Hematopoietic multipotent progenitor cell treated with erythropoietin and hydrocortisone succinate and interleukin-3 and kit ligand, for 17 days (in vitro differentiated cells): ENCODE measurements around the gene TBCK.

ENCODE experiments used
- DNase-seq: peaks from one replicate; pipeline ENCODE4 v3.0.0-alpha.2; 2015; ENCODE audit warnings: low spot score

The TBCK gene

DNA sequence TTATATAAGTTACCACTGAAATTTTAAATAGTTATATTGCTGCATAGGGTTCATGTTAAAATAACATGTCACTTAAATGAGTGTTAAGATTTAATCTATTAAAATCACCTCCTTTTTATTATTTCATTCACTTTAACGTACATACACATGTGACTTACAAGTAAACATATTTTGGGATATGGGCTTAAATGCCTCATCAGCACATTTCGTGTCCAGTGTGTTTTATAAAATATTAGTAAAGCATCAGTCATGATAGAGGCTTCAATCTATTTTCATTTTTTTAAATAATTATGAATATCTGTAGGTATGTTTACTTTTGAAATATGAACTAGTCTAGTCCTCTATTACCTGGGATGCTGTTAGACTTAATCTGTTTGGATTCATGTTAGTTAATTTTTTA lies 277.1 kb downstream of the TBCK start:
- no peak for DNase-seq

DNA sequence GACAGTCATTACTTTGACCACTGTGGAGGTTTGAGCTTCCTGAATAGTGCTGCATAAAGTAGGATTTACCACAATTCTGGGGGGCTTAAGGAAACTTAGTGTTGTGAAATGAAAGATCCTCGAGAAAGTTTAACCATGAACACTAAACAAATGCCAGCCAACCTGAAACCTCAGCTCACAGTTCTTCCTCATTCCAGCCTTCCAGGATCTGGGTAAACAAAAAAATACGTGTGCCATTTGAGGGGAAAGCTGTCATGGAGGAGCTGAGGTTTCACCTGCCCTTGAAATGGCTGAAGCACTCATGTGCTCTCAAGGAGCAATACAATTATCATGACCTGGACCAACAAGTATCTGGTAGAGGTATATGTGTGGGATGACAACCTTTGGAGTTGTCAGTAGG lies 278.0 kb downstream of the TBCK start:
- no peak for DNase-seq

DNA sequence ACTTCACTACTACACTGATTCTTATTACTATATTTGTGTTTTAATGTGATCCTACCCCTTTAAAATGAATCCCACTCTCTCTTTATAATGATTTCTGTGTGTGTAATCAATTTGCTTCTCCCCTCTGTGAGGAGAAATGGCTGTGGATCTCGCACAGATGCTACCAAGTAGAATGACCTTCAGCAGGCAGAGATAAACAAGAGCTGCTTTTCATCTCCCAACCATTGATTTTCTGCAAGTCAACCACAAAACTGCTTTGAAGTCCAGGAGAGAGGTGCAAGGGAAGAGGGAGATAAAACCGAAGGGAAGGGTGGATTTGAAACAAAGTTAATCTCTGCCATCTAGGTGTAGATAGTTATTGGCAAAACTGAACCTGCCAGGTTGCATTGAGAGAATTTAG lies 279.2 kb downstream of the TBCK start:
- no peak for DNase-seq

DNA sequence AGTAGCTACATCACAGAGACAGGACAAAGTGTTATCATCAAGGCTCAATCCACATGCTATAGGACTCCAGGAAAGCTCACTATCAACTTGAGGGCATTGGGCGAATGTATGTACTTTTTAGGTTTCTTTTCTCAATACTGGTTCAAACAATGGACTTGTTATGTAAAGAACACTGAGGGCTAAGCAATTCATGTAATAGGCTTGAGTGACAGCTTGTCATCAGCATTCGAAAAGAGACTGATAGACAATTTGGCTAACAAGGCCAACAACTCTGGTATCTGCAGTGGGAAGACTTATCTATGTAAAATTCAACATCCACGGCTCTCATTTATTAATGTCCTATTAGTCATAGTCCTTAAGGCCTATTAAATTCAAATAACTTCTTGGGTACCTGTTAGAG lies 279.7 kb downstream of the TBCK start:
- no peak for DNase-seq

DNA sequence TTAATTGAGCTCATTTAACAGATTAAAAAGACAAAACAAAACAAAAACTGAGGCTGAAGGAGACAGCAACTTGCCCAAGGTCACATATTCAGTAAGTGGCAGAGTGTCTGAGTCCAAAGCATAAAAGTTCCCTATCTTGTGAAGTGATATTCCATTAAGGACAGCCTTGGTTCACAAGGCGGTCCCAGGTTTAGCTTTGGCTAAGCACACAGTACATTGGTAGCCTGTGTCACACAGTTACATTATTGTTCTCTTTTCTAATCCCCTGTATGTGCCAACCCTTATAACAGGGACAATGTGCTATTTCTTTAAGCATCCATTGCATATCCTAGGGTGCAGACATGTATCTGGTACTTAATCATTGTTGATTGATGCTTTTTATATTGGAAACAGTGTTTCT lies 280.8 kb downstream of the TBCK start:
- DNase-seq, result no peak

DNA sequence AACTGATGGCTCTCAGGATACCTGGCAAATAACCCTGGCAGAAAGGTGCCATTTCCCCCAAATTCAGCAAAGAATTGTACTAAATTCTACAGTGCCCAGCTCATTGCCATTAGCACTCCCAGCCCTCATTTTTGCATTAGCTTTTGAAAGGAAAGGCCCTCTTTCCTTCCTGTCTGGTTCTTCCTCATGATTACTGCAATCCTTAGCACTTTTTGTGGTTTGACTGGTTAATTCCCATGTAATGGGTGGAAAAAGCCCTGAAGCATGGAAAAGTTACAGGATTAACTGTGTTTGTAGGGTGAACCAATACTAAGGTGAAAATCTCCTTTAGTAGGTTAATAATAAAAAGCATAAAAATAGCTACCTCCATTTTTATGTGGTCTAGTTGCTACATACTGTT lies 281.3 kb downstream of the TBCK start:
- DNase-seq, result no peak

DNA sequence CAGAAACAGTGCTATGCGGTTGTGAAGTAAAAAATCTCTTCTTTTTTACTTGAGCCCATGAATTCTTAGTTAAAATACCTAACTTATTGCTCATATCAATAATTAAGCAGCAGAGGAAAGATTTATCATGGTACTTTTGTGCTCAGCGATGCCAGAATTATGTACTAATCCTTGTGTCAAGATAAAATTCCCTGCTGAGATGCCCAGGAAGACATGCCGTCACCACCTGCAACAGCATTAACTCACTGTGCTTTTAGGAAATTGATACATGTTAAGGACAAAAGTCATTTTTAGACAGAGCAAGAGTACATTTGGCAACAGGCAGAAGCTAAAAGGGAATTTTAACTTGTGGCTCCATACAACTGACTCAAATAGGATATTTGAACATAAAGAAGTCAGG lies 281.8 kb downstream of the TBCK start:
- no peak for DNase-seq

DNA sequence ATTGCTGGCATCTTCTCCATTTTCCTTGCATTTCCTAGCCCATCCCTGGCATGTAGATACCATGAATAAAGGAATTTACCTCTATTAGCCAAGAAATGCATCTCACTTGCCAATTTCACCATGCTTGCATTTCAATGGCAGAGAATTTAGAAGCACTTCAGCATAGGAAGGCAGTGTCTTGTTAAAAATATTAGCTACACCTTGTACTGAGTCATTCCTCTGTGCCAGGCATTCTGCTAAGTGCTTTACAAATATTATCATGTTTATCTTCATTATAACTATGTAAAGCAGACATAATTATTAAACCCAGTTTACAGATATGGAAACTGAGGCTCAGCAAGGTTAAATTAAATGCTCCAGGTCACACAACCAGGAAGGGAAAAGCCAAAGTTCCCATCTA lies 282.5 kb downstream of the TBCK start:
- no peak for DNase-seq

DNA sequence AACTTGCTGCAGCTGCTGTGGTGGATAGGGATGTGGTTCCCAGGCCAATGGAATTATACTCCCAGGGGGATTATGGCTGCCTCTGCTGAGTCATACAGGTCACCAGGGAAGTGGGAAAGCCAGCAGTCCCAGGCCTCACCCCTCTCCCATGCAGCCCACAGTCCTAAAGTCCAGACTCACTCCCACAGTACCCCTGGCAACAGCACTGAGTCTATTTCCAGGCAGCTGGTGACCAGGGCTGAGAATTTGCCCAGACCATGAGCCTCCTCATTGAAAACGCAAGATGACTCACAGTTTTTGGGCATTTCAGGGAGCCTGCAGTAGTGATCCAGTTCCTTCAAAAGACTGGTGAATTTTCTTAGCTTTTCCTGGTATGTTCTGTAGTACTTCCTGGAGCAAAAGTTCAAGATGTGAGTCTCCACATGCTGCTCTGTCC lies 283.1 kb downstream of the TBCK start:
- DNase-seq, result no peak

DNA sequence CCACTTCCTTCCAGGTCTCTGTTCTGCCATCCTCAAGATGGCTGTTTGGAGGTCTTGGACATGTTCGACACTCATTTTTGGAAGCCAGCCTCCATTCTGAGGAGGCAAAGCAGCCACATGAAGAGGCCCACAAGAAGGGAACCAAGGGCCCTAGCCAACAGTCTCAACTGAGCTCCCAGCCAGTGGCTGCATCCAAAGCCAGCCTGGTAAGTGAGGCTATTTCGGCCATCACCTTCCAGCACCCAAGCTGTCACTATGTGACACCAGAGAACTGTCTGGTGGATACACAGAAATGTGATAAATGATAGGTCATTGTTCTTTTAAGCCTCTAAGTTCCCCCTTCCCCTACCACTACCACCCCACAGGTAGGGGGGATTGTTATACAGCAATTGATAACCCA lies 293.6 kb downstream of the TBCK start:
- no peak for DNase-seq

DNA sequence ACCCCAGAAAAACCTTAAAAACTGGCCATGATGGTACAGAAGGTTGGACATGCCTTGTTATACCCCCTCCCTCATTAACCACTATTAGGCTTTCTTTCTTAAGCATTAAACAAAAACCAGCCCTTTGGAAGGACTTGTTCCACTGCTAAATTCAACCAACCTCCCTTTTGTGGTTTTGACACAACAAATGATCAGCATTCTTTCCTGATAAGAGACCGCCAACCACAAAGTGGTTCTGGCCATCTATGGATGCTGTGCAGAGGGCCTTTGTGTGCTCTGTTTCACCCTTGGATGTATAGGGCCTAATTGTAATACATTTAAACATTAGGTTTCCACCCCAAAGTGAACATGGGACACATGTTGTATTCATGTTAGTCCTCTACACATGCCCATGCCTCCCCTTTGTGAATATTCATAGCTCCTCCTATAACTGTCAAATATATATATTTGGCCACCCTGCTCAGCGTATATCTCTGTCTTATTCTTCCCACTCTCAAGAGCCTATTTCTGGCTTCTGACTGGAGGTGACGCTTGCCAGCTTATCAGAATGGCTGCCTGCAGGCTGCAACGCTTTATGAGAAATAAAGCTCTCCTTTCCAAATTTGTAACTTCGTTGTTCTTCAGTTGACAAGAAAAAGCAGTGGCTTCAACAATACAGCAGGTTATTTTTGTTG lies 294.1 kb downstream of the TBCK start:
- no peak for DNase-seq

DNA sequence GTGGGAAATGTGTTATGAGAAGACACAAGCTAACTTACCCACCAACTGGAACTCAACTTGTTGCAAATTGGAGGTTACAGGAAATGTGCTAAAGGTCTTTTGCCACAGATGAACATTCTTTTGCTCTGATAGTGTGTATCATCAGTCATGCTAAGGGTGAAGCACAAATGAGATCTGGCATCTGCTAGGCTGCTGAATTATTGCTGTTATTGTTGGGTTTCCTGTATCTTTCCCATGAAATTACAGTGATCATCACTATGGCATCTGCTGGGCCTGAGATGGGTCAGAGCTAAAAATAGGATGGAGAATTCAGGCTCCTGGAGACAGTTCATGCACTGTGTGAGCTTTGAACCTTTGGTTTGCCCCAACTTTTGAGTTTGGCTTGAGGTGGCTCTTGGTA lies 296.2 kb downstream of the TBCK start:
- no peak for DNase-seq

DNA sequence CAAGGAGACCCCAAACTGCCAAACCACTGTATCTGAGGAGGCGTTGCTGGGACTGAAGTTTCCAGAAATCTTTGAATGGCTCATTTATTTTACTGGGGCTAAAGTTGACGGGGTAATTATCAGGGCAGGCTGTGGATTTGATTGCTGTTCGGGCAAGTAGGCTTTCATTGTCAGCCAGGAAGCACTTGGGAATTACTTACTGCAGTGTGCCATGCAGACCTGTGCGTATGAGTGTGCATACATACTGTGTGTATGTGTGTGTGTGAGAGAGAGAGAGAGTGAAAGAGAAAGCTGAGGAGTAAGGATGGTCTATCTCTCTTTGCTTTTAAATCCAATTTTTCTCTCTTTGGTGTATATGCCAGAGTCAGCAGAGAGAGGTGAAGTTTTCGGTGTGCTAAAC lies 298.0 kb downstream of the TBCK start:
- no peak for DNase-seq

DNA sequence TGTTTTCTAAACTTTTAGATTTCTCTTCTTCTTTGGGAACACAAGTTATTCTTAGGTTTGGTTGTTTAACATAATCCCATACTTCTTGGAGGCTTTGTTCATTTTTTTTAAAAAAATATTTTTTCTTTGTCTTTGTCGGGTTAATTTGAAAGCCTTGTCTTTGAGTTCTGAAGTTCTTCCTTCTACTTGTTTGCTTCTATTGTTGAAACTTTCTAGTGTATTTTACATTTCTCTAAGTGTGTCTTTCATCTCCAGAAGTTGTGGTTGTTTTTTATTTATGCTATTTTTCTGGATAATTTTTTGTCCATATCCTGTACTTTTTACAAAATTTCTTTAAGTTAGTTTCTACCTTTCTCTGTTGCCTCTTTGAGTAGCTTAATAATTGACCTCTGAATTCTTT lies 304.6 kb downstream of the TBCK start:
- no peak for DNase-seq

DNA sequence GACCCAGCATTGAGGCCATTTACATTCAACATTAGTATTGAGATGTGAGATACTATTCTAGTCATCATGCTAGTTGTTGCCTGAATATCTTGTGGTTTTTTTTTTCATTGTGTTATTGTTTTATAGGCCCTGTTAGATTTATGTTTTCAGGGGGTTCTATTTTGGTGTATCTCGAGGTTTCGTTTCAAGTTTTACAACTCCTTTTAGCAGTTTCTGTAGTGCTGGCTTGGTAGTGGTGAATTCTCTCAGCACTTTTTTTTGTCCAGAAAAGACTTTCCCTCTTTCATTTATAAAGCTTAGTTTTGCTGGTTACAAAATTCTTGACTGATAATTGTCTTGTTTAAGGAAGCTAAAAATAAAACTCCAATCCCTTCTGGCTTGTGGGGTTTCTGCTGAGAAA lies 305.2 kb downstream of the TBCK start:
- DNase-seq, result no peak

DNA sequence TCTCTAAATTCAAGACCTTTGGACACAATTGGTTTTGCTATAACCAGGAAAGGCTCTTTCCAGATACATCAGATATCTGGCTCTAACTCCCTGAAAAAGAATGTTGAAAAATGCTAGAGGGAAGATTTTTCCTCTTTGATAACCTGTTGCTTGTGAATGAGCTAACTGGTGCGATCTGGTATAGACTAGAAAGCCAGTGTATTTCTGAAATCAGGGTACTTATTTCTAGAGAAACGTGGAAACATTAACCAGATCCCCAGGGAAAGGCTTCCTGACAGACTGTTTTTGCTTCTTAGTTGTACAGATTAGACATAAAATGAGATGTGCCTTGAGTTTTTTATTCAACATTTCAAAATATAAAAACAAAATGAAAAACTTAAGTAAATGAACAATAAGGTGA lies 313.0 kb downstream of the TBCK start:
- DNase-seq, result no peak

DNA sequence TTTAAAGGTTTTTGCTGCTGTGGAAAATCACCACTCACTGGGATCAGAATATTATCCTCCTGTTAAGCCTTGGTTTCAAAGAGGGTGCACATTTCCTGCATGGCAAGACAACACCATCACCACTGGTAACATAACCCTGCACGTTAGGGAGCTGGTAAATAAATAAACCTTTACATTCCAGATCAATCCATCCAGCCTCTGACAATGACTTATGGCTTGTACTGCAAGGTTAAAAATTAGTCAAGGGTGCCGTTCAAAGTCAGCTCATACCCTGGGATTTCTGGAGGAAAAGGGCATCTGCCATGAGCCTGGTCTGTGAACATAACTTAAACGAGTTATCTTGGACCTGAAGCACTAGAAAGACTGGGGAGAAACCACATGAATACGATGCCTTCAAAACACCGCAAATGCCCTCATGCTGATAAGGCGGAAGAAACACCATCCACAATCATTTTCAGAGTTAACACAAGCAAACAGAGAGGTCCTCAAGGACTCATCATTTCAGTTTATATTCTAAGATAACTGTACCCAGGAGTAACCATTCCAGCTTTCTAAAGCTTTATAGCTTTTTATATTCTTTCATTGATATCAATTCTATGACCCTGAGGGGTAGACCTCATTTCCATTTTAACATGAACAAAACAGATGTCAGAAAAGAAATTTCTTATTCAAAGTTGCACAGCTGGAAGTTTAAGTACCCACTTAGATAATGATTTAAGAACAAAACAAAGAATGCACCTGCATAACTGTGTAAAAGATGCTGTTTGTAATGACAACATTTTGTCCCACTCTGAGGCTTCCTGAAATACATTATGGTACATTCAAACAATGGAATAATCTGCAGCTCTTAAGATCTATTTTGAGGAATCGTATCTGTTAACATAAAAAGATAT lies 317.6 kb downstream of the TBCK start:
- DNase-seq, result no peak

DNA sequence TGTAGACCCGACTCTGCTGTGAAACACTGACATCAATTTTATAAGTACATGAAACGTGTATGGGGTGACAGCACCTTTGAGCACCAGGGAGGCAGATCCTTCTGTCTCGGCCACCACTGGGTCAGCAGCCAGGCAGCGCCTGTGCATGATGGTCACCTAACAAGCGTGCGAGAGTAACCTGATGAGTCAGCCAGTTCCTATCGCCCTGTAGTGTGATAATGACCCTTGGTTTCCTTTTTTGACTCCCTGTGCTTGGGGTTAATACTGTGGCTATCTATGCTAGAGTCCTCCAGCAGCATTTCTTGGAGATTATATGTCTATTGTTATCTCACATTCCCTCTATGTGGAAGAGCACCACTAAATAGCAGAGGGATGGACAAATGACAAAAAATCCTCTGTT lies 319.2 kb downstream of the TBCK start:
- DNase-seq, result no peak

DNA sequence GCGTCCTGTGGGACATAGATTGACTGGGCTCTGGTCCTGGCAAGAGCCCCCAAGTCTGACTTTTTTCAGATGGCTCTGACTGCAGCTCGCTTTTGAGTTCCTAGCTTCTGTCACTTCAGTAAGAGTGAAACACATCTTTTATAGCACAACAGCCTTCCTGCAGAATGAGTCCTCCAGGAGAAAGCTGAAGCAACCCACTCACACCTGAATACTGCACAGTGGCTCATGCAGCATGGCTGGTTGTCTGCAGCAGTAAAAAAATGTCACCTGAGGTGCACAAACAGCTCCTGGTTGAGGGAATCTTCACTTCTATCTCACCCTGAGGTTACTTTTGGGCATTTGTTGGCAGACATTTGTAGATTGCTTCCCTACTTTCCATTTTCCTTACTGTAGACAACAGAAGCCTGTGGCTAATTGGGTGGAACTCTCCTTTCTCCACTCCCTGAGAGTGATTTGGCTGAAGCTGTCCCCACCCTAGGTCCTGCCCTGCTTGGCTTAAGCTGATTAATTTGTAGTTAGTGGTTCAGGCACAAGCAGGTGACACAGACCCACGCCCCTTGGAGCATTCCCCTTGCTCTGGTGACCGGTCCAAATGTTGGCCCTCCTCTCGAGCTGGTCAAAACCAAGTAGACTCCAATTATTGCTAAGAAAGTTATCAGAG lies 321.0 kb downstream of the TBCK start:
- DNase-seq, result no peak

DNA sequence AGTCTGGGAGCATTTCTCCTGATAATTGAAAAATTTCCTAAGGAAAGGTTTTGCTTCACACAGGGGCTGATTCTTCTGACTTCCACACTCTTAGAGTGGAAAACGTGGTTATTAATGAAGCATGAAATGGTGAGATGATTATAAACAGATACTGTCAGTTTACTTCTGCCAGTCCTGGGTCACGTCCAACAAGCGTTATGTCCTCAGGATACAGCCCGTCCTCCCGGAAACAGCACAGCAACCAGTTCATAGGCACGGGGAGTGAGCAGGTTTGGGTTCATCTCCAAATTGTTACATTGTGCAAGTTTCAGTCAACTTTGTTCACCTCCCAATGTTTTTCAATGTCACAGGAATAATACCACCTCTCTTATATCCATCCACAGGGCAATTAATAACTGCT lies 321.9 kb downstream of the TBCK start:
- DNase-seq, result no peak

DNA sequence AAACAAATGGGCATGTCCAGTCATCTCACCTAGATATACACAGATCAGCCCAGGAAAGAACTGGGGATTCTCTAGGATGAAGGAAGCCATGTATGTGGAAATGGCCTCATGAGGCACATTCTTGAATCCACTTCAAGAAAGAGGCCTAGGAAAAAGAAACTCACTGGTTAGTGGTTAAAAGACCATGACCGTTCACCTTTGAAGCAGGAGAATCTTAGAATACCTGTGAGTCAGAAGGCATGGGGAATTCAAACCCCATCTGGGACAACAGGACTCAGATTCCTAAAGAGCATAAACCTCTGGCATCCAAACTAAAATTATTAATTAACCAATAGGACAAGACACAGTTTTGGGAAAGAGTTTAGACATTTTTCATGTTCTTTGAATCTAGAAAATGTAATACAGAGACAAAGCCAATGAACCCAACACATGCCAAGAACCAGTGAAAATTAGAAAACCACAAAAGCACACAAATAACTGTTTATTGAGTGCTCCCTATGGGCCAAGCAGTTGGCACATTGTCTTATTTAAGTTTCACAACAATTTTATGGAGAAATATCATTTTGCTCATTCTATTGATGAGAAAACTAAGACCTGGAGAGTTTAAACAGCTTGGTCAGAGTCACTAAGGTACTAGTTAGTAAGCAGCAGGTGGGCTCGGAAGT lies 323.2 kb downstream of the TBCK start:
- DNase-seq, result no peak

DNA sequence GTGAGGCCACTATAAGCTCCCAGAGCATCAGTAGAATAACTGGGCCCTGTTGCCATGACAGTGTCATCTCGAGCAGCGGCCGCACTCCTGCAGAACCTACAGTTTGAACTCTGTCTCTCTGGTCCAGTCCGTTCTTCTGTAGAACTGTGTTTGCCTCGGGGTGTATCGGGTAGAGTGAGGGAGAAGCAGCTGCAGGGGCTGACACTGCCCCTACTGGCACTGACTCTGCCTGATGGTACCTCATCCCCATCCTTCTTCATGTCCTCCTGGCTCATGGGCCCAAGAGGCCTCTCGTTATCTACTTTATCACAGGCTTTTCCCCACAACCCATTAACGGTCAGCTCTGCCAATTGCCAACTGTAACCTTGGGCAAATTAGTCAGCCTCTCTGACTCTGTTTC lies 324.3 kb downstream of the TBCK start:
- no peak for DNase-seq
